ENCODE results near the gene KDM7A.

GRCh38 chr7:140190588-140190987, 13.8 kb upstream of the KDM7A start:
- TF ChIP-seq CTCF (IDR thresholded peaks at IDR 0.05) (no peak), POLR2A (IDR thresholded peaks at IDR 0.05) (no peak)
